Ammon's horn (tissue), 1 donor: Measurements from ENCODE around the gene DEFB123.

Experiments
- DNase-seq: peaks from one replicate; pipeline ENCODE4 v3.0.0-alpha.2; 2016; ENCODE audit warnings: low spot score

The DEFB123 gene

GRCh38 chr20:31474097-31474436 is 33.6 kb downstream of the DEFB123 start:
- DNase-seq, result no peak

GRCh38 chr20:31474758-31475427 is 34.5 kb downstream of the DEFB123 start, which contains the start of the genes DEFB124 and REM1:
TSS of gene DEFB124 (minus strand) at chr20:31475127. CDS start at chr20:31473013, 2,114 bp downstream.
TSS of gene REM1 (plus strand) at chr20:31475288. CDS start at chr20:31476446, 1,158 bp downstream.
- DNase-seq, result no peak

GRCh38 chr20:31475472-31476293 is 35.3 kb downstream of the DEFB123 start:
- no peak for DNase-seq

GRCh38 chr20:31476294-31476585 is 35.8 kb downstream of the DEFB123 start:
- no peak for DNase-seq

DNA sequence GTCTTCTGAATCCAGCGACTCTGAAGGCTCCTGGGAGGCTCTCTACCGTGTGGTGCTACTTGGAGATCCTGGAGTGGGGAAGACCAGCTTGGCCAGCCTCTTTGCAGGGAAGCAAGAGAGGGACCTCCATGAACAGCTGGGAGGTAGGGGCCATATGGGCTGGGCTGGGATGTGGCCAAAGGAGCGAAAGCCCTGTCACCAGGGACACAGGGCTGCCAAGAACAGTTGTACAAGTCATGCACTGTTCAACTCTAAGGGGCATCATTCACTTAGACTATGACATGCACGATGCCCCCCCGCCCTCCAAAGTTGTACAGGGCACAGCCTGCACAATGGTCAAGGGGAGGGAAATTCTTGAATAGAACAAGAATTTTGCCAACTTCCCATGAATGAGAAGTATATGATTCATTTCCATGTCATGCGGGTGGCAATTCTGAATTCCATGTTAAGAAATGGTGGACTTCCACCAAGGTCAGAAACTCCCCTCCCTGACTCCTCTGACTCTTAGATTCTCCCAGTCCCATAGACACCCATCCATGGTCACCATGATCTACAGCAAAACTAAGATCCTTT is 36.3 kb downstream of the DEFB123 start:
- DNase-seq, result no peak

DNA sequence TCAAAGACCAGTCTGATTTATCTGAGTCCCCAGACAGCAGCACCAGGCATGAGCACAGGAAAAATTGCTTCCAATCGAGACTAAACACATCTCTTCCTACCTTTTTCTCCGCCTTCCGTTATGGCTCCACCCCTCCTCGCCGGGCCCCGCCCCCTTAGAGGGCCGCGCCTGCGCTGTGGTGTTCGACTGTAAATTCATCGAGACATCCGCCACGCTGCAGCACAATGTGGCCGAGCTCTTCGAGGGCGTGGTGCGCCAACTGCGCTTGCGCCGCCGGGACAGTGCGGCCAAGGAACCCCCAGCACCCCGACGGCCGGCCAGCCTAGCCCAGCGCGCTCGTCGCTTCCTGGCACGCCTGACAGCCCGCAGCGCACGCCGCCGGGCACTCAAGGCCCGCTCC is 43.6 kb downstream of the DEFB123 start:
- DNase-seq, result no peak

- DNase-seq, result no peak
These were observed 45.3 kb downstream of the DEFB123 start for GRCh38 chr20:31485450-31486339.

DNA sequence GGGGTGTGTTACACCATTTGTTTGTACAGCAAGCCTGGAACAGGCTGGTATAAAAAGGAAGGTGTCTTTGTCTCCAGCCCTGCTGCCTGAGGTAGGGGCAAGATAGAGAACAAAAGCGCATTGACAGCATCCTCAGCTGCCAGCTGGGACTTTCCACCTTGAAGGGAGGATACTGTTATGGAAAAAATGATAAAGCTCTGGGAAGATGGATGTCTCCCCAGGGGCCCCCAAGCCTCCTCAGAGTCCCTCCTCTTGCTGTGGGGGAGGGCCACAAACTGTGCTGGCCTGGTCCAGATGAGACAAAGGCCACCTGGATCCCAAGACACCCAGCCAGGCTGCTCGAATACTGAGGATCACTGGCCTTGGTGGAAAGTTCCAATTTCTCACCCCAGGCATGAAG is 47.7 kb downstream of the DEFB123 start:
- no peak for DNase-seq

DNA sequence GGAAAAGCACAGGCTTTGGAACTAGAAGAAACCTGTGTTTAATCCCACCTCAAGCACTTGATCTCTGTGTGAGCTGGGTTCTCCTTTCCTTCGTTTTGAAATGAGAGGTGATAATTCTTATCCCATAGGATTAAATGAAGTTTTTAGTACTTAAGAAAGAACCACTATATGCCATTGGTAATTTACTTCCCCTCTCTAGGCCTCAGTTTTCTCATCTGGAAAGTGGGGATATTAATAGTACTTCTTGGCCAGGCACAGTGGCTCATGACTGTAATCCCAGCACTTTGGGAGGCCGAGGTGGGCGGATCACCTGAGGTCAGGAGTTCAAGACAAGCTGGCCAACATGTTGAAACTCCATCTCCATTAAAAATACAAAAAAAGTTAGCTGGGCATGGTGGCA is 48.7 kb downstream of the DEFB123 start:
- DNase-seq, result no peak

GRCh38 chr20:31490752-31491151 is 50.3 kb downstream of the DEFB123 start:
- DNase-seq, result no peak

- no peak for DNase-seq
These were observed 53.7 kb downstream of the DEFB123 start for GRCh38 chr20:31494131-31494530.

GRCh38 chr20:31496761-31497295 is 56.4 kb downstream of the DEFB123 start:
- DNase-seq, result no peak

GRCh38 chr20:31497838-31498540 is 57.6 kb downstream of the DEFB123 start:
- no peak for DNase-seq
